ENCODE data around the gene STKLD1. TPM values are rescaled to one million over a fixed set of nuclear protein-coding genes. Genes with fewer than 3 reads are reported as not detected.

STKLD1 gene
- total RNA-seq, 4 donors from 2014 or later, result 0.54 to 7.0 (median 3.7) TPM; not detected in 1

GRCh38 chr9:133347515-133347984 lies 28.6 kb upstream of the STKLD1 start:
- WGBS, 2 donors, result 0% methylated on average over 30 to 35 of the region's 41 CpGs
- H3K4me3 ChIP-seq (ENCODE audit: low read depth, poor library complexity, severe bottlenecking), result peak overlapping the region; percentile 100
- TF ChIP-seq POLR2A (IDR thresholded peaks at IDR 0.05), result no peak
- no peak for TF ChIP-seq CTCF (IDR thresholded peaks at IDR 0.05)
- DNase-seq (ENCODE audit: low spot score in 2 of 2), result peak in 1 of 2 donors; percentile 90
- intact Hi-C loops (cut with DNase I; ENCODE audit: low total_unique reads), result no loop called here

DNA sequence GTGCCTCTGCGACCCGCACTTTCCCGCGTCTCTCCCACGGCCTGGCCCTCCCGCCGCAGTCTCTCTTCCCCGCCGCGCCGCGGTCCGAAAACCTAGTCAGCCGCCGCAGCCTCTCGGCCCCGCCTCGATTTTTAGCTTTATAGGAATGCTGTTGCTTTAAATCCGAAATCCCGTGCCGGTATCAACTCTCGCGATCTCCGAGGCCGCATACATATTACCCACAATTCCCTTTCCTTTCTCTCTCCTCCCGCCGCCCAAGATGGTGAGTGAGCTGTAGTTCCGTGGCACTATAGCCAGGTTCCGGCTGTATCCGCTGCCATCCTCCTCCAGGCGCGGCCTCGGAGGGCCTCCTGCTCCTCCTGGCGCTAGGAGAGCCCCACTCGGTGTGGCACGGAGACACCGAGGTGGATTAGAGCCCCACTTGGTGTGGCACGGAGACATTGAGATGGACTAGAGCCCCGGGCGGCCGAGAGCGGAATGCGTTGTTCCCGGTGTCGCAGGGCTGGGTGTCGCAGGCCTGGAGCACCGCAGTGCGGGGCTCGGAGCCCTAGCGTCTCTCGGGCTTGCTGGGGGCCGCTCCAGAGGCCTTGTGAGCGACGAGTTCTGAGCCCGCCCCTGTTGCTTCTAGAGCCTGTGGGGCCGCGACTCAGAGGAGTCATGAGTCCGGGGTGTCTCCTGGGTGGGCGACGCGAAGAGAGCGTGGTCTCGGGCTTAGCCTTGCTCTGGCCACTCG lies 28.0 kb upstream of the STKLD1 start, which contains the start of the genes MED22 and RPL7A:
TSS of gene MED22 (minus strand) at position 147 of the 733 bp plus-strand sequence. CDS start 1,469 bp downstream, outside the sequence.
TSS of gene RPL7A (plus strand) at position 234 of the 733 bp plus-strand sequence. CDS start at position 260, 26 bp downstream.
- WGBS, 2 donors, result 0% methylated on average over 42 to 55 of the region's 64 CpGs

DNA sequence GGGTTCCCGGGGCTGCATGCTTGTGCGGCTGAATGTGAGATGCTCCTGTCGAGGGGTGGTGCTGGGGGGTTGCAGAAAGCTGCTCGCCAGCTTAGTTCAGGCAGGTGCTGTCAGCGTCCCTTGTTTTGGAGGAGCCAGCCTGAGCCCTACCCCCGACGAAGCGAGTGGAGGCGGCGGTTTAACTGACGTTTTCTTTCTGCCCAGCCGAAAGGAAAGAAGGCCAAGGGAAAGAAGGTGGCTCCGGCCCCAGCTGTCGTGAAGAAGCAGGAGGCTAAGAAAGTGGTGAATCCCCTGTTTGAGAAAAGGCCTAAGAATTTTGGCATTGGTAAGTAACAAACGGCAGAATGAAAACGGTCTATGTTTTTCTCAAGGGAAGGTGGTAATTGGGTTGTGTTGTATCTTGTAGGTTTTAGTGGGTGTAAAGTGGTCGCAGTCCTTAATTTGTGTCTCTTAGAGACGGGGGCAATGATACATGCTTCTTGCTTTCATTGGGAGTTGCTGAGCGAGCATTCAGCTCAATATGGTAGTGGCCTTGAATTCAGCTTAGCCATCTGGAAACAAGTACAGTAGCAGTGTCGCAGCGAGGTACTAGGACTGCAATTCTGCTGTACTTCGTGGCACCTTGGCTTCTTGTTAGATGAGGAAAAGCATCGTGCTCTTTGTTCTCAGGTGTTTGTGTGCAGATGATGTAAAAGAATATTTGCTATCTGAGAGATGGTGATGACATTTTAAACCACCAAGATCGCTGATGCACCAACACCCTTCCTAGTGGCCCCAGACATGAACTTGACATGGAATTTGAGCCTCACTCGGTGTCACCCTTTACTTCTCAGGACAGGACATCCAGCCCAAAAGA lies 27.2 kb upstream of the STKLD1 start:
- DNase-seq (ENCODE audit: low spot score in 2 of 2), result no peak
- intact Hi-C loops (cut with DNase I; ENCODE audit: low total_unique reads), result no loop called here
- TF ChIP-seq POLR2A (IDR thresholded peaks at IDR 0.05) (no peak), CTCF (IDR thresholded peaks at IDR 0.05) (no peak)
- 15% methylated on average over 25 of the region's 25 CpGs for WGBS, 2 donors
- H3K4me3 ChIP-seq (ENCODE audit: low read depth, poor library complexity, severe bottlenecking), result peak overlapping the region; percentile 100

More for the DNA sequence above, 28.0 kb upstream of the STKLD1 start, which contains the start of the genes MED22 and RPL7A:
- peak; percentile 95 to 98 for DNase-seq (ENCODE audit: low spot score in 2 of 2)
- intact Hi-C loops (cut with DNase I; ENCODE audit: low total_unique reads), result no loop called here
- no peak for TF ChIP-seq POLR2A (IDR thresholded peaks at IDR 0.05)
- TF ChIP-seq CTCF (IDR thresholded peaks at IDR 0.05), result no peak
- peak within 1 kb of the TSS; percentile 100 for H3K4me3 ChIP-seq (ENCODE audit: low read depth, poor library complexity, severe bottlenecking)

DNA sequence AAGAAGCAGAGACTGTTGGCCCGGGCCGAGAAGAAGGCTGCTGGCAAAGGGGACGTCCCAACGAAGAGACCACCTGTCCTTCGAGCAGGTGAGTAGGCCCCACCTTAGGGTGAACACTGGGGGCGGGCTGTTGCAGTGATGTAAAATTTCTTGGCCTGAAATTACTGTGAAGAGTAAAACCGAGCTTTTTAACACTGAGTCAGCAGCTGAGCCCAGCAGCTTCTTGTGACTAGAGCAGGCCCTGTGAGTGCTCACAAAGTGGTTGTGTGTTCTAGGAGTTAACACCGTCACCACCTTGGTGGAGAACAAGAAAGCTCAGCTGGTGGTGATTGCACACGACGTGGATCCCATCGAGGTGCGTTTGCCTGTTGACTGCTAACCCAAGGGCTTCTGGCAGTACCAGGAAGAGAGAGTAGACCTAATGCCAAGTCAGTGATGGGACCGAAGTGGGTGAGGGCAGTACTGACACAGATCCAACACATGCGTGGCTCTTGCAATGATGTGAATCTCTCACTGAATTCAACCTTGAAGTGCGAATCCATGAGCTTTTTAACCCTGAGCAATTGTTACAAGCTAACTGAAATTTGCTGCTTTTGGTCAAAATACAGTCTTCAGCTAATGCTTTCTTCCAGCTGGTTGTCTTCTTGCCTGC lies 26.1 kb upstream of the STKLD1 start:
- intact Hi-C loops (cut with DNase I; ENCODE audit: low total_unique reads), result no loop called here
- H3K4me3 ChIP-seq (ENCODE audit: low read depth, poor library complexity, severe bottlenecking), result no peak overlapping the region
- no peak for TF ChIP-seq CTCF (IDR thresholded peaks at IDR 0.05)
- no peak for TF ChIP-seq POLR2A (IDR thresholded peaks at IDR 0.05)
- WGBS, 2 donors, result 73 to 76% methylated on average over 15 of the region's 15 CpGs
- DNase-seq (ENCODE audit: low spot score in 2 of 2), result no peak

DNA sequence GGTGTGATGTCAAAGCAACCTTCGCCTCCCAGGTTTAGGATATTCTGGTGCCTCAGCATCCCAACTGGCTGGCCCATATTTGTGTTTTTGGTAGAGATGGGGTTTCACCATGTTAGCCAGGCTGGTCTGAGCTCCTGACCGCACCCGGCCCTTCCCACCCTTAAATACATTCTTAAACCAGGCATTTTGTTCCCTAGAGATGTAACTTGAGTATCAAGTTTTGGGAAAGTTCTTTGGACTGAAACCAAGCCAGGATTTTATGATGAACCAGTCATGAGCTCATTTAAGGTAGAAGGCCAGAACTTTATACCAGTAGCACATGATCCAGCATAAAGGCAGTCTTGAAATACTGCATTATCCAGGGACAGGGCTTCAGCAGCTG lies 24.6 kb upstream of the STKLD1 start:
- no peak for TF ChIP-seq CTCF (IDR thresholded peaks at IDR 0.05)
- no peak for TF ChIP-seq POLR2A (IDR thresholded peaks at IDR 0.05)
- DNase-seq (ENCODE audit: low spot score in 2 of 2), result no peak
- WGBS, 2 donors, result 80 to 86% methylated on average over 3 of the region's 3 CpGs
- H3K4me3 ChIP-seq (ENCODE audit: low read depth, poor library complexity, severe bottlenecking), result no peak overlapping the region
- intact Hi-C loops (cut with DNase I; ENCODE audit: low total_unique reads), result no loop called here

All from lower leg skin (tissue), 4 donors.